Measurements from ENCODE around the gene ZNG1B. TPM values are rescaled to one million over a fixed set of nuclear protein-coding genes. Genes with fewer than 3 reads are reported as not detected.
"Not testable (repeated sequence)": the region's sequence is repeated elsewhere in the genome, so short reads cannot be mapped to it uniquely, and the experiment has no call there.

The ZNG1B gene
- polyA plus RNA-seq, 1 donor = 65.8 TPM

DNA sequence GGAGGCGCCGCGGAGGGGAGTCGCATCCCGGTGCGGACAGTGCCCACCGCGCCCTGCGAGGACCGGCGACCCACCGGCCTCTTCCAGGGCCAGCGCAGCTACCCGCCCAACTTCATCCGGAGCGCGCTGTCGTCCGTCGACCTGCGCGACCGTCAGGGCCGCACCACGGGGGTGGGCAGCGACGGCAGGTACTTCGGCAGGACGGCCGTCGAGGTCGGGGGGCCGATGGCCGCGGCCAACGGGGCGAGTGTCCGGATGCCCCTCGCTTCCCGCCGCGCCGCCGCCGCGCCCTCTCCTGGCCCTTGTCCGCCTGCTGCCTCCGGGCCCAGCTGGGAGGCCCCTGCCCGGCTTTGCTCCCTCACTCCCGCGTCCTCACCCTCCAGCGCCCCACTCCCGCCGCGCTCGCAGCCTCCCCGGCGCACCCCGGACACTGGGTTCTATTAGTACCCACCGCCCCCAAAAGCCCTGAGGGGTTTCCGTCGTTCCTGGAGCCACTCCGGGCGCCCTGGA is 104.5 kb downstream of the ZNG1B start:
- DNase-seq = not testable (repeated sequence)

DNA sequence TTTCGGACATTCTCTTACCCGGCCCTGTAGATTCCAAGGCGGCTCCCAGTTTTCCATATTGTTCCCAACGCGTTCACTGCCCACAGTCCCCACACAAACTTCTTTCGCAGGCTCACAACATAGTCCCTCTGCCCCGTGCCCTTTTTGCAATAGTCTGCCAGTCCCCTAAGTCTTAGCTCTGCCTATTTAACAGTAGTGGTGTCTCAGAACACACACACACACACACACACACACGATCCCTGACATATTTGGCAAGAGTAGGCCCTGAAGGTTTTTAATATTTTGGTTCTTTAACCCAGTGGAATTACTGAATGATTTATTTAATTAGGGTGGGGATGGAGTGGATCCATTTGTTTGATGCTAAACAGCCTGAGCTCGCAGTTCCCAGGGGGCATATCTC is 105.0 kb downstream of the ZNG1B start:
- not testable (repeated sequence) for DNase-seq

Other genes starting within 250 kb of the ZNG1B start
- gene PAX8, start 158.8 kb upstream of the ZNG1B start, polyA plus RNA-seq (ENCODE audit: insufficient read length) = 474 TPM
- gene FOXD4L1, start 61.0 kb downstream of the ZNG1B start, polyA plus RNA-seq (ENCODE audit: insufficient read length) = 0.60 TPM
- 73.0 TPM for gene RABL2A, start 189.6 kb downstream of the ZNG1B start, polyA plus RNA-seq (ENCODE audit: insufficient read length)